HG03045 (cell line): ENCODE data around the gene RBBP7.

Experiments
- ATAC-seq: cut with Tn5 transposase; IDR thresholded peaks from one replicate; pipeline ENCODE4 v1.9.1; 2021; ENCODE audit warnings: mild to moderate bottlenecking, moderate library complexity; ENCODE audit not compliant: unreplicated experiment

RBBP7 gene

DNA sequence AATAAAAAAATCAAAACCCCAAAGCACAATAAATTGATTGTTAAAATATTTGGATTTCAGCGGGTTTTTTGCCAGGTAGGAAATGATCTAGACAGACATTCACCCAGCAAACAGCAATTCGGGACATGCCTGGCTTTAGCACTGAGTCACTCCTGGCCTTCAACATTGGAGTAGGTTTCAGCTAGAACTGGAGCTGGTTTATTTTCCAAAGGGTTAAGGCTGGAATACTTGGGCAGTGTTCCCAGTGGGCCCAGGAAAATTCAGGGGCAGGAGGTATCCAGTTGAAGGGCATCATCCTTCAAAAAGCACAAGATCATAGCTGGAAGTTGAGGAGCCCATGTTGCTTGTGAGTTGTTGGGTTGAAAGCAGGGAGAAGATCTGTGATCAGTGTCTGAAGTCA lies 42.9 kb downstream of the RBBP7 start:
- no peak for ATAC-seq

DNA sequence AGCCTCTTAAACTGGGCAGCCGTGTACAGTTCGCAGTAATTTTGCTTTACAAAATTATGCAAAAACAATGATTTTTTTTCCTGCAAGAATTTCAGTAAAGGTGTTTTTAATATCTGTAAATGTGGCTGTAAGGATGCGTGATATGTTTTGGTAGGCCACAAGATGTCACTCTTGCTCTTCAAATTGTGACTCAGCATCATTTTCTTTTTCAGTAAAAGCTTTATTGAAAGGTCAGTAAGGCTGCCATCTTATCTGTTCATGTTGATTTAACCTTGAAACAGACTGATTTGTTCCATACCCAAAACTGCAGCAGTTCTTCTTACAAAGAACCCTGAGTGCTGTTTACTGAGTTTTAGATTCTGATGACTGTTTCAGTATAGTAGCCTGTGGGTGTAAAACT lies 44.0 kb downstream of the RBBP7 start:
- no peak for ATAC-seq

DNA sequence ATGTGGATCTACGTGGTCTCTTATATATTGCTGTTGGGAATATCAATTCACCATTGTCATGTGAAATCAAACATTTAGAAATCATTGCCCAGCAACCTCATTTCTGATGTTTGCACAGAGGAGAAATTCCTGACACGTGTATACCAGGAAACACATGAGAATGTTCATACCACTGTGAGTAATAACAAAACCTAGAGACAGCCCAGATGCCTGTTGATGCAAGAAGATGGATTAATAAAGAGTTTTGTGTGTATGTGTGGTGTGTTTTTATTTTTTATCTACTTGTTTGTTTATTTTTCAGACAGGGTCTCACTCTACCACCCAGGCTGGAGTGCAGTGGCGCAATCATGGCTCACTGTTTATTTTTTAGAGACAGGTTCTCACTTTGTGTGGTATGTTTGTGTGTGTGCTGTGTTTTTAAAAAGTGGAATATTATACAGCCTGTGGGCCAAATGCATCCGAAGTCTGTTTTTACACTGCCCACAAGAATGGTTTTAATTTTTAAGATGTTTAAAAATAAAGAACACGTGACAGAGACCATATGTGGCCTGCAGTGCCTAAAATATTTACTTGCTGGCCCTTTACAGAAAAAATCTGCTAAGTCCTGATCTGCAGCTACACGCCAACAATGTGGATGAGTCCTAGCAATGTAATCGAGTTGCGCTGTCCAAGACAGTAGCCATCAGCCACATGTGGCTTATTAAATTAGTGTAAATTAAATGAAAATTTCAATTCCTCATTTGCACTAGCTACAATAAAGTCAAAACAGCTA lies 44.7 kb downstream of the RBBP7 start:
- no peak for ATAC-seq

DNA sequence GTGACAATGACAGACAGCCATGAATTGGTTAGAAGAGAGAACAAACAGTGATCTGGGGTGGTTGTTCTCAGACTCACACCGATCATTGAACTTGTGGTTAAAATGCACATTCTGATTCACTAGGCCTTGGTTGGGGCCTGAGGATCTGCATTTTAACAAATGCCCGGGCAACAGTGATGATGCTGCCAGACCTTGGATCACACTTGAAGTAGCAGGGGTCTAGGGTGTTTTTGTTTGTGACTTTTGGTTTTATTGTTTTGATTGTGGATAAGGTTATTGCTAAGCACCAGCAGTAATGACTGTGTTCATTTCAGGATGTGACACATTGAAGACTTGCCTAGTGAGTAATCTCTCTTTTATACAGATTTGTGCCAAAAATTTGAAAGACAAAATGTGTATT lies 47.4 kb downstream of the RBBP7 start:
- ATAC-seq: no peak

DNA sequence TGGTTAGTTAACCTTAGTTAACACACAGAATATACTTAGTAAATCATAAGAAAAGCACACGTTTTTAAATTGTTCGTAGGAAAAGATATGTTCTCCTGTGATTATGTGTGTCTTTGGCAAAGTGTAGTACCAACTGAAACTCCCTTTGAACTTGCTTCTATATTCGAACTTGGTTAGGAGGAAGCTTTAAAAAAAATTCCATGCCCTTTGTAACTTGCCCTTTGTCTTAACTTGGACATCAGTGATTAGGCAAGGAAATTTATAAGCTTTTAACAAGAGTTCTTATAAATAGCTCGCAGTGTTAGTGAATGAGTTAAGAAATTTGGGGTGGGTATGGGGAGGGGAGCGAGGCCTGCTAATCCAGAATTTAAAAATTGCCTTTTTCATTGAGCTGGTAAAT lies 50.5 kb downstream of the RBBP7 start:
- ATAC-seq: no peak

DNA sequence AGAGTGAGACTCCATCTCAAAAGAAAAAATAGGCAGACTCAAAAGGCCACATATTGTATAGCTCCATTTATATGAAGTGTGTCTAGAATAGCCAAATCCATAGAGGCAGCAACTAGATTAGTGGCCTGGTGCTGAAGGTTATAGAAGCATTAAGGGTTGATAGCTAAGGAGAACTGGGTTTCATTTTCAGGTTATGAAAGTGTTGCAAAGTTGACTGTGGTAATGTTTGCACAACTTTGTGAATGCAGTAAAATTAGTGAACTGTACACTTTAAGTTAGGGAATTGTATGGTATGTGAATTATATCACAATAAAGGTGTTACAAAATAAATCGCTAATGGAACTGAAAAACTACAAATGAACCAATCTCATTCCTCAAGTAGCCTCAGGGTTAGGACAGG lies 55.6 kb downstream of the RBBP7 start:
- ATAC-seq: no peak

DNA sequence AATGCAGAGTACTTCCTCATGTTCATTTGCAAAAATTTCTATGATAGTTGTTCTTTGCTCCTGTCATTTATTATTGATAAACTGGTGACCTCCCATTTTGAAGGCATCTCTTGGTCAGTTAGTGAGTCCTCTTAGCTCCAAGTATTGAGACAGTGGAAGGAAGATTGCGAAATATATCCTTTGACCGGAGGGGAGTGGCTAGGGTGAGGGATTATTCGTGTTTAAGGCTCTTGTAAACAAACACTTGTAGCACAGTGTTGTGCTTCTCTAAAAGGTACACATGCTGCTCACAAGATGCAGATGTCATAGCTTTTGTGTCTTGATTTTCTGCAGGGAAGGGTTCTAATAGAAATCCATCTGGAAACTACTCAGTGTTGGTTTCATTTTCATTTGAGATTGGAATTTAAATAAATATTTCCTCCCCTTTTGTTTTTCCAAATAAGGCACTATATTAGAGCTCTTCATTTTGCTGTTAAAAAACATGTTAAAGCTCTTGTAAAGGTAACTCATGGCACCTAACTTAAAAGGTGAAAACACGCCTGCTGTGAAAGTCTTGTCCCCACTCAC lies 62.1 kb downstream of the RBBP7 start:
- no peak for ATAC-seq

DNA sequence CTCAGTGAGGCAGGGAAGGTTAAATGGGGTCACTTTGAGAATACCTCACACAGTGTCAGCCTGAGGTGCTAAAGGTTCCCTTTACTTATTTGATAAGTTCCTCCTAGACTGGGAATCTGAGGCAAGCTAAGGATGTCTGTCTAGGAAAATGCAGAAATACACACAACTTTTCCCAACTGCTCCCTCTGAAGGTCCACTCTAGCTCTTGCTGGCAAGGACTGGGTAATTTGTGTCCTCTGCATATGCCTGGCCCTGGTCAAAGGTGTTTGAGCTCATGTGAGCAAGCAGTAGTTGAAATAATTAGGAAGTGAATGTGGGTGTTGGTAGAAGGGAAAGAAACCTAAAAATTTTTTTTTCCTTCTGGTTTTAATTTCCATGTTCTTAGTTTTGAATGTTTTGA lies 62.6 kb downstream of the RBBP7 start:
- no peak for ATAC-seq

DNA sequence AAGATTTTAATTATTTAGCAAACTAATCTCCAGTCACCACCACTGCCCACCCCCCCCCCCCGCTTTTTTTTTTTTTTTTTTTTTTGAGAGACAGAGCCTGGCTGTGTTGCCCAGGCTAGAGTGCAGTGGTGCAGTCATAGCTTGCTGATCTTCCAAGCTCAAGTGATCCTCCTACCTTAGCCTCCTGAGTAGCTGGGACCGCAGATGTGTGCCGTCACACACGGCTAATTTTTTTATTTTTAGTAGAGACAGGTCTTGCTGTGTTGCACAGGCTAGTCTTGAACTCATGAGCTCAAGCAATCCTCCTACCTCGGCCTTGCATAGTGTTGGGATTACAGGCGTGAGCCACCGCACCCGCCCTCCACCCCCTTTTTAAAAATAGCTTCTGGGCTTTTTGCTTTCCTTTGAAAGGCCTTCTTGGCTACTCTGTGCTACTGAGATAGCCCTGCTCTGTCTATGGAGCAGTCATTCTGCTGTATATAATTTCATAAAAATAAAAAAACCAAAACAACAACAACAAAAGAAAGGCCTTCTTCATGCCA lies 65.2 kb downstream of the RBBP7 start:
- no peak for ATAC-seq

DNA sequence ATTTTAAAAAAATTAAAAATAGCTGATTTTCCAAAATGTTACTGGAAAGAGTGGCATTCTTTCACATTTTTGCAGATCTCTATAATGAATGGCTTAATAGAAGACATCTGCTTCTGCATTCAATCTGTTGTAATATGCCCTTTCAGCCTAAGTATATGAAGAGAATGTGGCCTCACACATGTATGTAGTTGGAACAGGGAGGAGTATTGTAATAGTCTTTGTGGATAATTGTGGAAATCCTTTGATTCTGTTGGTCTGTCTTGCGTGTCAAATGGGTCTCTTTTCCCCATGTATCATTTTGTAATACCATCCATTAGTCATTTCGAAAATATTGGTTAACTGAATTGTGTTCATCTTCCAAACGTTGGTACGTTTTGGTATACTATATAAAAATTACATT lies 72.3 kb downstream of the RBBP7 start:
- no peak for ATAC-seq

DNA sequence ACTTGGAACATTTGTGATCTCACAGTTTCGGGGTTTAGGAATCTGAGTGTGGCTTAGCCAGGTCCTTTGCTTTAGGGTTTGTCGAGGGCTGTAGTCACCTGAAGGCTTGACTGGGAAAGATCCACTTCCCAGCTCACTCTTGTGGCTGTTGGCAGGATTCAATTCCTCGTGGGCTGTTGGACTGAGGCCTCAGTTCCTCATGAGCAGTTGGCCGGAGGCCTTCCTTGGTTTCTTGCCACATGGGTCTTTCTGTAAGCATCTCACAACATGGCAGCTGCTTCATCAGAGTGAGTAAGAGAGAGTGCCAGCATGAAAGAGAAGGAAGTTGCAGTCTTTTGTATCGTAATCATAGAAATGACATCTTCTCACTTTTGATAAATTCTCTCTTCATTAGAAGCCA lies 72.8 kb downstream of the RBBP7 start:
- ATAC-seq: no peak

DNA sequence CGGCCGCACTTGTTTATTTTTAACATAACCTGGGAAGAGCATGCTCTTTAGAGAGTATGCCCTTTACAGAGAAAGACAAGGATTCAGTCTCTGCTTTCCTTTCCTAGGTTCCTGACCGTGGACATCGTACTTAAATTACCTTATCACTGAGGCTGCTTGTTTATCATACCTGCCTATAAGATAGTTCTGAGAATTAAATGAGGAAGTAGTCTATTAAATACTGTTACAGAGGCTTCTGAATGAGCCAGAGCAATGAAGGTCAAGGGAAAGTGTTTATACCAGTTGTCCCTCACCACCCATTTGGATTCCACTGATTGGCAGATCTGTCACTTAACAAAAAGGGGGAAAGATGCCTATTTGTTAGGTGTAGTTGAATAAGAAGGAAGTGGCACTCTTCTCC lies 73.9 kb downstream of the RBBP7 start:
- ATAC-seq: no peak
